Fibroblast of lung (primary cell): ENCODE results near the gene ZNF451.

Experiments
- EZH2 ChIP-seq: IDR thresholded peaks from 2 replicates; pipeline ENCODE4 v1.5.1; 2012; ENCODE audit warnings: low read length, control low read depth, mild to moderate bottlenecking; ENCODE audit errors: missing control alignments
- TF ChIP-seq, protein P1 (sequence below), 2 donors: IDR thresholded peaks in 1 of 2; conservative IDR thresholded peaks in 1 of 2; 1 replicate in 1 of 2; 2 replicates in 1 of 2; pipeline ENCODE4 v1.5.1; 2011 to 2012; ENCODE audit warnings: low read length in 2 of 2, control low read depth in 1 of 2, inconsistent platforms in 1 of 2, low read depth in 1 of 2, mild to moderate bottlenecking in 1 of 2

DNA sequence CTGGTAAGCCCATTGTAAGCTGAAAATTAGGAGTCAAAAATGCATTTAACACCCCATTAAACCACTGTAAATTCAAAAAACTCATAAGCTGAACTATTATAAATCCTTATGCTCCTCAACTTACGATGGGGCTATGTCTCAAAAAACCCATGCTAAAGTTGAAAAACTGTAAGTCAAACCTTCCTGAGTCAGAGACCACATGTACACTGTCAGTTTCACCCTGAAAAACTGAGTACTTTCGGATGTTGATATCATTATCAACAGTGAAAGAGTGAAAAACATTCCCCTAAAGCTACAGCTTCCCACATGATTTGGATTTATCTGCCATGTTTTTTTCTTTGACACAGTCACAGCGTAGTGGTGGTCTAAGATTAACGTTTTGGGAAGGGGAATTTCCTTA, 117.9 kb downstream of the ZNF451 start:
- TF ChIP-seq, protein P1, sequence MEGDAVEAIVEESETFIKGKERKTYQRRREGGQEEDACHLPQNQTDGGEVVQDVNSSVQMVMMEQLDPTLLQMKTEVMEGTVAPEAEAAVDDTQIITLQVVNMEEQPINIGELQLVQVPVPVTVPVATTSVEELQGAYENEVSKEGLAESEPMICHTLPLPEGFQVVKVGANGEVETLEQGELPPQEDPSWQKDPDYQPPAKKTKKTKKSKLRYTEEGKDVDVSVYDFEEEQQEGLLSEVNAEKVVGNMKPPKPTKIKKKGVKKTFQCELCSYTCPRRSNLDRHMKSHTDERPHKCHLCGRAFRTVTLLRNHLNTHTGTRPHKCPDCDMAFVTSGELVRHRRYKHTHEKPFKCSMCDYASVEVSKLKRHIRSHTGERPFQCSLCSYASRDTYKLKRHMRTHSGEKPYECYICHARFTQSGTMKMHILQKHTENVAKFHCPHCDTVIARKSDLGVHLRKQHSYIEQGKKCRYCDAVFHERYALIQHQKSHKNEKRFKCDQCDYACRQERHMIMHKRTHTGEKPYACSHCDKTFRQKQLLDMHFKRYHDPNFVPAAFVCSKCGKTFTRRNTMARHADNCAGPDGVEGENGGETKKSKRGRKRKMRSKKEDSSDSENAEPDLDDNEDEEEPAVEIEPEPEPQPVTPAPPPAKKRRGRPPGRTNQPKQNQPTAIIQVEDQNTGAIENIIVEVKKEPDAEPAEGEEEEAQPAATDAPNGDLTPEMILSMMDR (conservative IDR thresholded peaks at IDR 0.05 in 1 of 2, IDR thresholded peaks at IDR 0.05 in 1 of 2; ENCODE audit: low read depth in 1 of 2, low read length in 2 of 2), result no peak
- no peak for TF ChIP-seq EZH2
